Activated B cell treated with CpG ODN at 0.5 μM for 24 hours (primary cell): ENCODE results near the gene OGDH. TPM values are rescaled to one million over a fixed set of nuclear protein-coding genes. Genes with fewer than 3 reads are reported as not detected.

Experiments
- ATAC-seq: fragments of 200-7000 bp; cut with Tn5 transposase; one replicate; pipeline ENCODE4 v1.10.0; 2021; ENCODE audit warnings: low read depth, mild to moderate bottlenecking, moderate library complexity
- CTCF ChIA-PET: fragments of 350-600 bp; sonication (Branson Sonifier 250); formaldehyde crosslinking; loops from one replicate; lab custom pipeline; 2021; ENCODE audit warnings: antibody characterized with exemption; lab: Charles Lee
- POLR2A ChIA-PET: fragments of 350-600 bp; sonication (Branson Sonifier 250); formaldehyde crosslinking; loops from one replicate; lab custom pipeline; 2021; ENCODE audit warnings: antibody characterized with exemption; lab: Charles Lee
- DNase-seq: peaks from one replicate; pipeline ENCODE4 v3.0.0; 2022
- H3K27ac Mint-ChIP-seq: one replicate; pipeline ENCODE4 v1.8.0; 2020; ENCODE audit warnings: mixed read lengths
- H3K27me3 Mint-ChIP-seq: one replicate; pipeline ENCODE4 v1.8.0; 2021; ENCODE audit warnings: mixed read lengths
- H3K36me3 Mint-ChIP-seq: one replicate; pipeline ENCODE4 v1.8.0; 2021; ENCODE audit warnings: low read depth, mixed read lengths
- H3K4me1 Mint-ChIP-seq: one replicate; pipeline ENCODE4 v1.8.0; 2021; ENCODE audit warnings: mixed read lengths
- H3K4me3 Mint-ChIP-seq: one replicate; pipeline ENCODE4 v1.8.0; 2020; ENCODE audit warnings: mild to moderate bottlenecking, mixed read lengths
- H3K9me3 Mint-ChIP-seq: one replicate; pipeline ENCODE4 v1.8.0; 2020; ENCODE audit warnings: mixed read lengths
- CTCF ChIP-seq: fragments of 200-600 bp; IDR thresholded peaks from one replicate; pipeline ENCODE4 v1.8.0; 2022; ENCODE audit warnings: antibody characterized with exemption, mild to moderate bottlenecking
- intact Hi-C: fragments of 100-400 bp; cut with micrococcal nuclease; formaldehyde crosslinking; loops from one replicate; pipeline ENCODE4 v1.15.1; 2024
- total RNA-seq: library from RNA; stranded (reverse); gene quantifications from 2 replicates; pipeline ENCODE4 v1.2.3, GENCODE V29; 2022

The OGDH gene
- total RNA-seq, 1 donor from 2014 or later, result 81.7 TPM

- DNase-seq (no peak), ATAC-seq (no peak)
- Mint-ChIP-seq H3K4me1 (no peaks in the 10 kb centered on the region), H3K27me3 (no peaks in the 10 kb centered on the region), H3K27ac (no peak overlapping the region), H3K36me3 (peaks cover 46% of the 10 kb centered on the region), H3K4me3 (no peak overlapping the region), H3K9me3 (no peaks in the 10 kb centered on the region)
- TF ChIP-seq CTCF, result no peak
- intact Hi-C loops, result no loop called here
- ChIA-PET CTCF (no interaction called here), POLR2A (no interaction called here)
These were observed 43.2 kb upstream of the OGDH start for GRCh38 chr7:44563171-44563679.

- no peak for TF ChIP-seq CTCF
- no peaks in the 10 kb centered on the region for H3K27me3 Mint-ChIP-seq
- DNase-seq (no peak), ATAC-seq (no peak)
- H3K4me1 Mint-ChIP-seq, result no peaks in the 10 kb centered on the region
- ChIA-PET POLR2A (interaction anchor here (1.1 to 2.4 kb wide), 3 partner anchors 9 to 74 kb away, joined by 3 to 17 read pairs (median 13); partner anchors contain the start of genes DDX56, NUDCD3 and TMED4), CTCF (interaction anchor here (0.9 to 3.1 kb wide), 11 partner anchors 9 to 572 kb away, joined by 3 to 23 read pairs (median 5); partner anchors contain the start of genes DDX56, H2AZ2 and NUDCD3)
- intact Hi-C loops, result loop anchor here (1.0 to 2.0 kb wide), 4 partner anchors 74 to 483 kb away; partner anchors contain the start of gene NUDCD3
- no peaks in the 10 kb centered on the region for H3K9me3 Mint-ChIP-seq
- no peak overlapping the region for H3K4me3 Mint-ChIP-seq
- H3K36me3 Mint-ChIP-seq, result peaks cover 60% of the 10 kb centered on the region
- H3K27ac Mint-ChIP-seq, result peak overlapping the region; percentile 16
These were observed 41.8 kb upstream of the OGDH start for GRCh38 chr7:44564606-44565005.

GRCh38 chr7:44565097-44565794 lies 41.2 kb upstream of the OGDH start:
- CTCF ChIA-PET, result interaction anchor here (0.6 to 3.1 kb wide), 20 partner anchors 9 to 571 kb away, joined by 3 to 23 read pairs (median 4); partner anchors contain the start of genes DDX56, H2AZ2, NUDCD3 and TMED4
- Mint-ChIP-seq H3K4me1 (no peaks in the 10 kb centered on the region), H3K27me3 (no peaks in the 10 kb centered on the region), H3K4me3 (no peak overlapping the region), H3K27ac (peak overlapping the region; percentile 50), H3K9me3 (no peaks in the 10 kb centered on the region), H3K36me3 (peaks cover 66% of the 10 kb centered on the region)
- peak; percentile 98 for ATAC-seq
- DNase-seq, result peak; percentile 63
- TF ChIP-seq CTCF, result peak; percentile 55
- POLR2A ChIA-PET, result interaction anchor here (0.5 to 2.4 kb wide), 7 partner anchors 9 to 282 kb away, joined by 3 to 17 read pairs (median 5); partner anchors contain the start of genes DDX56, H2AZ2, NUDCD3 and OGDH
- intact Hi-C loops, result loop anchor here (1.0 to 2.0 kb wide), 4 partner anchors 74 to 484 kb away; partner anchors contain the start of gene NUDCD3

GRCh38 chr7:44565795-44566559 lies 40.5 kb upstream of the OGDH start:
- Mint-ChIP-seq H3K27ac (peak overlapping the region; percentile 50), H3K4me1 (no peaks in the 10 kb centered on the region), H3K36me3 (peaks cover 73% of the 10 kb centered on the region), H3K27me3 (no peaks in the 10 kb centered on the region), H3K9me3 (no peaks in the 10 kb centered on the region), H3K4me3 (no peak overlapping the region)
- ChIA-PET POLR2A (interaction anchor here (0.5 to 2.4 kb wide), 6 partner anchors 8 to 281 kb away, joined by 3 to 17 read pairs (median 5); partner anchors contain the start of genes DDX56, H2AZ2, OGDH and TMED4), CTCF (interaction anchor here (0.6 to 3.1 kb wide), 18 partner anchors 8 to 571 kb away, joined by 3 to 23 read pairs (median 4); partner anchors contain the start of genes DDX56, H2AZ2, NUDCD3 and TMED4)
- no peak for TF ChIP-seq CTCF
- ATAC-seq (peak; percentile 35), DNase-seq (no peak)
- intact Hi-C loops, result loop anchor here (1.0 to 2.0 kb wide), 4 partner anchors 75 to 485 kb away; partner anchors contain the start of gene NUDCD3
